ENCODE results near the gene ICAM2. TPM values are rescaled to one million over a fixed set of nuclear protein-coding genes. Genes with fewer than 3 reads are reported as not detected.

ICAM2 gene
- total RNA-seq, 1 donor = 6.5 TPM

GRCh38 chr17:63995626-63996025 is 24.8 kb downstream of the ICAM2 start:
- peak; percentile 48 for DNase-seq (ENCODE audit: insufficient read length, low spot score, missing footprints)
- Histone ChIP-seq H2AFZ (ENCODE audit: low read length) (no peak overlapping the region), H3K27ac (ENCODE audit: low read depth, low read length) (no peak overlapping the region), H4K20me1 (ENCODE audit: insufficient read depth, low read length) (no peaks in the 10 kb centered on the region), H3K27me3 (ENCODE audit: insufficient read depth, low read length) (peaks cover 55% of the 10 kb centered on the region), H3K4me3 (ENCODE audit: insufficient read depth, low read length) (no peak overlapping the region), H3K4me2 (ENCODE audit: insufficient read depth, low read length) (no peak overlapping the region), H3K9me3 (ENCODE audit: low read depth, low read length) (no peaks in the 10 kb centered on the region), H3K79me2 (ENCODE audit: insufficient read depth, low read length) (no peaks in the 10 kb centered on the region), H3K36me3 (ENCODE audit: insufficient read depth, low read length) (no peaks in the 10 kb centered on the region), H3K4me1 (ENCODE audit: insufficient read depth, low read length) (peaks cover 6% of the 10 kb centered on the region)
- no peak for TF ChIP-seq CTCF (IDR thresholded peaks at IDR 0.05; ENCODE audit: extremely low read depth, low read depth, low read length)

DNA sequence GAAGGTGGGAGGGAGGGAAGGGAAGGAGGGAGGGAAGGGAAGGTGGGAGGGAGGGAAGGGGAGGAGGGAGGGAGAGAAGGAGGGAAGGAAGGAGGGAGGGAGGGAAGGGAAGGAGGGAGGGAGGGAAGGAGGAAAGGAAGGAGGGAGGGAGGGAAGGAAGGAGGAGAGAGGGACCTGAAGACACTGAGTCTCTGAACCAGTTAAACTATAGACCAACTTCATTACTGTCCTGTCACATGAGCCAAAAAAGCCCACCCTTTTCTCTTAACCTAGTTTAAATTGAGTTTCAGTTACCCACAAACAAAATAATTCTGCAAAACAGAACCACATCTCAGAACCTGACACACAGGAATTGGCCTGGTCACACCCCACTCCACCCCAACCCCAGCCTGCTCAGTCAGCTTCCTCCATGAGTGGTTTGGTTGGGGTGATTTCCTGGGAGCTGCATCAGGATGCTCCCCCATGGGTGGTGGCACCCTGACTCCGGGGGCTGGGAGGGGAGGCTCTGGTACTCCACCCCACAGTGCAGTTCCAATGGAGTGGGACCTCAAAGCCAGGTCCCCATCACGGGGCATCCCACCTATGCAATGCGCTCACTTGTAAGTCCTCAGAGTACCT is 27.0 kb downstream of the ICAM2 start:
- Histone ChIP-seq H3K36me3 (ENCODE audit: insufficient read depth, low read length) (no peaks in the 10 kb centered on the region), H3K4me1 (ENCODE audit: insufficient read depth, low read length) (peaks cover 6% of the 10 kb centered on the region), H3K27ac (ENCODE audit: low read depth, low read length) (no peak overlapping the region), H3K4me3 (ENCODE audit: insufficient read depth, low read length) (no peak overlapping the region), H3K9me3 (ENCODE audit: low read depth, low read length) (no peaks in the 10 kb centered on the region), H3K27me3 (ENCODE audit: insufficient read depth, low read length) (peaks cover 67% of the 10 kb centered on the region), H4K20me1 (ENCODE audit: insufficient read depth, low read length) (no peaks in the 10 kb centered on the region), H2AFZ (ENCODE audit: low read length) (no peak overlapping the region), H3K4me2 (ENCODE audit: insufficient read depth, low read length) (no peak overlapping the region), H3K79me2 (ENCODE audit: insufficient read depth, low read length) (no peaks in the 10 kb centered on the region)
- peak; percentile 22 for DNase-seq (ENCODE audit: insufficient read length, low spot score, missing footprints)
- no peak for TF ChIP-seq CTCF (IDR thresholded peaks at IDR 0.05; ENCODE audit: extremely low read depth, low read depth, low read length)

- Histone ChIP-seq H3K79me2 (ENCODE audit: insufficient read depth, low read length) (no peaks in the 10 kb centered on the region), H3K4me3 (ENCODE audit: insufficient read depth, low read length) (no peak overlapping the region), H3K4me1 (ENCODE audit: insufficient read depth, low read length) (no peaks in the 10 kb centered on the region), H4K20me1 (ENCODE audit: insufficient read depth, low read length) (no peaks in the 10 kb centered on the region), H3K27ac (ENCODE audit: low read depth, low read length) (no peak overlapping the region), H2AFZ (ENCODE audit: low read length) (no peak overlapping the region), H3K4me2 (ENCODE audit: insufficient read depth, low read length) (no peak overlapping the region), H3K36me3 (ENCODE audit: insufficient read depth, low read length) (no peaks in the 10 kb centered on the region), H3K9me3 (ENCODE audit: low read depth, low read length) (no peaks in the 10 kb centered on the region), H3K27me3 (ENCODE audit: insufficient read depth, low read length) (peaks cover 50% of the 10 kb centered on the region)
- no peak for TF ChIP-seq CTCF (IDR thresholded peaks at IDR 0.05; ENCODE audit: extremely low read depth, low read depth, low read length)
- peak; percentile 39 for DNase-seq (ENCODE audit: insufficient read length, low spot score, missing footprints)
These were observed 28.8 kb downstream of the ICAM2 start for GRCh38 chr17:63991611-63992010.

GRCh38 chr17:63989622-63990345 is 30.6 kb downstream of the ICAM2 start:
- TF ChIP-seq CTCF (IDR thresholded peaks at IDR 0.05; ENCODE audit: extremely low read depth, low read depth, low read length) = no peak
- H2AFZ ChIP-seq (ENCODE audit: low read length) = no peak overlapping the region
- DNase-seq (ENCODE audit: insufficient read length, low spot score, missing footprints) = peak; percentile 30
- H3K4me2 ChIP-seq (ENCODE audit: insufficient read depth, low read length) = no peak overlapping the region
- H3K4me3 ChIP-seq (ENCODE audit: insufficient read depth, low read length) = no peak overlapping the region
- no peaks in the 10 kb centered on the region for H4K20me1 ChIP-seq (ENCODE audit: insufficient read depth, low read length)
- no peaks in the 10 kb centered on the region for H3K9me3 ChIP-seq (ENCODE audit: low read depth, low read length)
- no peak overlapping the region for H3K27ac ChIP-seq (ENCODE audit: low read depth, low read length)
- peaks cover 40% of the 10 kb centered on the region for H3K27me3 ChIP-seq (ENCODE audit: insufficient read depth, low read length)
- H3K79me2 ChIP-seq (ENCODE audit: insufficient read depth, low read length) = no peaks in the 10 kb centered on the region
- no peaks in the 10 kb centered on the region for H3K36me3 ChIP-seq (ENCODE audit: insufficient read depth, low read length)
- peaks cover 6% of the 10 kb centered on the region for H3K4me1 ChIP-seq (ENCODE audit: insufficient read depth, low read length)

All from osteoblast (primary cell).